Left lung (tissue), 10 donors: ENCODE results near the gene RGS11. TPM values are rescaled to one million over a fixed set of nuclear protein-coding genes. Genes with fewer than 3 reads are reported as not detected.

Source experiments
- ATAC-seq: fragments of 200-7000 bp; cut with Tn5 transposase; one replicate; pipeline ENCODE4 v1.9.1; 2020; ENCODE audit warnings: moderate library complexity
- DNase-seq, 4 donors: peaks; one replicate each; pipeline ENCODE4 v3.0.0-alpha.2; 2013 to 2020
- H3K27ac ChIP-seq, 2 donors: fragments of 200-600 bp; sonication (generic) in 1 of 2; one replicate each; pipeline versions ENCODE4 v1.5.0 to v1.8.0; 2020 to 2021
- H3K27me3 ChIP-seq, 2 donors: fragments of 200-600 bp; sonication (generic) in 1 of 2; one replicate each; pipeline versions ENCODE4 v1.5.0 to v1.8.0; 2020 to 2021
- H3K36me3 ChIP-seq, 2 donors: fragments of 200-600 bp; sonication (generic) in 1 of 2; one replicate each; pipeline versions ENCODE4 v1.5.0 to v1.8.0; 2020 to 2021
- H3K4me1 ChIP-seq, 2 donors: fragments of 200-600 bp; one replicate each; pipeline ENCODE4 v1.8.0; 2021
- H3K4me3 ChIP-seq, 2 donors: fragments of 200-600 bp; sonication (generic) in 1 of 2; one replicate each; pipeline versions ENCODE4 v1.5.0 to v1.8.0; 2020 to 2021; ENCODE audit warnings: mild to moderate bottlenecking in 1 of 2
- H3K9me3 ChIP-seq, 2 donors: fragments of 200-600 bp; sonication (generic) in 1 of 2; one replicate each; pipeline versions ENCODE4 v1.5.0 to v1.8.0; 2020 to 2021
- intact Hi-C, 2 donors: fragments of 100-400 bp; cut with DNase I; formaldehyde crosslinking; loops; one replicate each; pipeline versions ENCODE4 v1.11.2 to v1.14.2; 2022
- polyA plus RNA-seq, 6 donors: library from polyadenylated mRNA; unstranded; fragments of 120-200 nt; gene quantifications; one replicate each; pipeline ENCODE4 v1.2.1, GENCODE V29; 2013; ENCODE audit not compliant: insufficient read length in 6 of 6
- total RNA-seq, 2 donors: library from RNA; stranded (reverse); fragmentation: NEBNext Ultra II Directional; extraction: Animal tissue kit (Norgen Biotek cat#: 25700); gene quantifications; one replicate each; pipeline ENCODE4 v1.2.1, GENCODE V29; 2021
- TF ChIP-seq, protein P1 (sequence below), 2 donors: fragments of 200-600 bp; sonication (generic) in 1 of 2; IDR thresholded peaks; one replicate each; pipeline versions ENCODE4 v1.5.0 to v1.8.0; 2021; ENCODE audit warnings: antibody characterized with exemption in 2 of 2
- donor health status: DM: no; HTN: yes; CAD: no.
- donor health status: DM: no; HTN: no; CAD: no.

RGS11 gene
- total and polyA plus RNA-seq, 8 donors: 1.8 to 8.3 (median 4.1) TPM

DNA sequence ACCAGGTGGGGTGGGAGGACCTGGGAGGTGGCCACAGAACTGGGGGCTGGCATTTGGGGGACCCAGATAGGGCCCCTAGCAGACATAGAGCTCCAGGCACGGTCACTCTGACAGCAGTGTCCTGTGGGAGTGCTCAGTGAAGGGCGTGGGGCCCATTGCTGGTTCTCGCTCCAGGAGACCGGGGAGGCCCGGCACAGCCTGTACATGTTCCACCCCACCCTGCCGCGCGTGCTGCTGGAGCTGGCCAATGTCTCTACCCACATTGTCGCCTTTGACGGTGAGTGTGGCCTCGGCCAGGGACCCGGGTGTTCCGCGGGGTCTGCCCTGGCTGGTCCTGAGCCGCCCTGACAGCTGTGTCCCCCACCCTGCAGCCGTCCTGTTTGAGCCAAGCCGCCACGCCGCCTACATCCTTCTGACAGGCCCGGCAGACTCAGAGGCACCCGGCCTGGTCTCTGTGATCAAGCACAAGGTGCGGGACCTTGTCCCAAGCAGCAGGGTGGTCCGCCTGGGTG, 11.2 kb downstream of the RGS11 start:
- no peak for ATAC-seq
- no peaks in the 10 kb centered on the region for H3K27me3 ChIP-seq

DNA sequence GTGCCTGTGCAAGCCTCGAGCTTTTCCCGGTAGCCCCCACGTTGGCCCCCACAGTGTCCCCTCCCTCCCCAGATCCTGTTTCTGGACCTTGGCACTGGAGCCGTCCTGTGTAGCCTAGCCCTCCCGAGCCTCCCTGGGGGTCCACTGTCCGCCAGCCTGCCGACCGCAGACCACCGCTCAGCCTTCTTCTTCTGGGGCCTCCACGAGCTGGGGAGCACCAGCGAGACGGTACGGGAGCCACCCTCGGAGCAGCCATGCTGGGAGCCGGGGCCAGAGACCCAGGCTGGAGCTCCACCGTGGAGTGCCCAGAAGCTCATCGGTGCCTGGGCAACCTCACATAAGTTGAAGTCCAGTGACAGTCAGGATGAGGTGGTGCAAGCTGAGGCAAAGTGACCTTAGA, 11.8 kb downstream of the RGS11 start:
- intact Hi-C loops: no loop called here
- Histone ChIP-seq H3K36me3 (peaks cover 0 to 66% of the 10 kb centered on the region in 2 donors), H3K27ac (no peak overlapping the region), H3K4me1 (no peaks in the 10 kb centered on the region), H3K27me3 (no peaks in the 10 kb centered on the region), H3K9me3 (no peaks in the 10 kb centered on the region), H3K4me3 (no peak overlapping the region)
- TF ChIP-seq, protein P1, sequence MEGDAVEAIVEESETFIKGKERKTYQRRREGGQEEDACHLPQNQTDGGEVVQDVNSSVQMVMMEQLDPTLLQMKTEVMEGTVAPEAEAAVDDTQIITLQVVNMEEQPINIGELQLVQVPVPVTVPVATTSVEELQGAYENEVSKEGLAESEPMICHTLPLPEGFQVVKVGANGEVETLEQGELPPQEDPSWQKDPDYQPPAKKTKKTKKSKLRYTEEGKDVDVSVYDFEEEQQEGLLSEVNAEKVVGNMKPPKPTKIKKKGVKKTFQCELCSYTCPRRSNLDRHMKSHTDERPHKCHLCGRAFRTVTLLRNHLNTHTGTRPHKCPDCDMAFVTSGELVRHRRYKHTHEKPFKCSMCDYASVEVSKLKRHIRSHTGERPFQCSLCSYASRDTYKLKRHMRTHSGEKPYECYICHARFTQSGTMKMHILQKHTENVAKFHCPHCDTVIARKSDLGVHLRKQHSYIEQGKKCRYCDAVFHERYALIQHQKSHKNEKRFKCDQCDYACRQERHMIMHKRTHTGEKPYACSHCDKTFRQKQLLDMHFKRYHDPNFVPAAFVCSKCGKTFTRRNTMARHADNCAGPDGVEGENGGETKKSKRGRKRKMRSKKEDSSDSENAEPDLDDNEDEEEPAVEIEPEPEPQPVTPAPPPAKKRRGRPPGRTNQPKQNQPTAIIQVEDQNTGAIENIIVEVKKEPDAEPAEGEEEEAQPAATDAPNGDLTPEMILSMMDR (IDR thresholded peaks at IDR 0.05): no peak
- DNase-seq (no peak), ATAC-seq (no peak)

More for the DNA sequence above, 11.2 kb downstream of the RGS11 start:
- Histone ChIP-seq H3K4me1 (no peaks in the 10 kb centered on the region), H3K27ac (no peak overlapping the region), H3K4me3 (no peak overlapping the region), H3K36me3 (peaks cover 0 to 60% of the 10 kb centered on the region in 2 donors), H3K9me3 (no peaks in the 10 kb centered on the region)
- intact Hi-C loops: no loop called here
- TF ChIP-seq, protein P1 (IDR thresholded peaks at IDR 0.05): no peak
- DNase-seq: no peak

DNA sequence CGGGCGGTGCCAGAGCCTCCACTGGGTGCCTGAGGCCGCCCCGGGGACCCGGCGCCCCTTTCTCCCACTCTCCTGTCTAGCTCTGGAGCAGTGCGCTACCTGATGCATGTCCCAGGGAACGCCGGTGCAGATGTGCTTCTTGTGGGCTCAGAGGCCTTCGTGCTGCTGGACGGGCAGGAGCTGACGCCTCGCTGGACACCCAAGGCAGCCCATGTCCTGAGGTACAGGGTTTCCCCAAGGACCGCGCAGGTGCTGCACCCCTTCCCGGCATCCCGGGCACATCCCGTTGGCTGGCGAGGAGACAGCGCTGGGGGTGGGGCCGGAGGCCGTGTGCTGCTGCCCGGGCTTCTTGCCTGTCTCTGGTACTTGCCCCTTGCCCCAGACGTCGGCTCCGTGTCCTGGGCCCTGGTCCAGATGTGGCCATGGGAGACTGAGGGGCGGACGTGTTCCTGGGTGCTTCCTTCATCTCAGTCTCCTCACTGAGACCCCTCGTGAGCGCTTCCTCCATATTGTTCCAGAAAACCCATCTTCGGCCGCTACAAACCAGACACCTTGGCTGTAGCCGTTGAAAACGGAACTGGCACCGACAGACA, 12.5 kb downstream of the RGS11 start:
- ATAC-seq (no peak), DNase-seq (no peak)
- intact Hi-C loops: no loop called here
- Histone ChIP-seq H3K27ac (no peak overlapping the region), H3K4me1 (no peaks in the 10 kb centered on the region), H3K4me3 (no peak overlapping the region), H3K9me3 (no peaks in the 10 kb centered on the region), H3K36me3 (peaks cover 0 to 66% of the 10 kb centered on the region in 2 donors), H3K27me3 (no peaks in the 10 kb centered on the region)
- TF ChIP-seq, protein P1 (IDR thresholded peaks at IDR 0.05): no peak

DNA sequence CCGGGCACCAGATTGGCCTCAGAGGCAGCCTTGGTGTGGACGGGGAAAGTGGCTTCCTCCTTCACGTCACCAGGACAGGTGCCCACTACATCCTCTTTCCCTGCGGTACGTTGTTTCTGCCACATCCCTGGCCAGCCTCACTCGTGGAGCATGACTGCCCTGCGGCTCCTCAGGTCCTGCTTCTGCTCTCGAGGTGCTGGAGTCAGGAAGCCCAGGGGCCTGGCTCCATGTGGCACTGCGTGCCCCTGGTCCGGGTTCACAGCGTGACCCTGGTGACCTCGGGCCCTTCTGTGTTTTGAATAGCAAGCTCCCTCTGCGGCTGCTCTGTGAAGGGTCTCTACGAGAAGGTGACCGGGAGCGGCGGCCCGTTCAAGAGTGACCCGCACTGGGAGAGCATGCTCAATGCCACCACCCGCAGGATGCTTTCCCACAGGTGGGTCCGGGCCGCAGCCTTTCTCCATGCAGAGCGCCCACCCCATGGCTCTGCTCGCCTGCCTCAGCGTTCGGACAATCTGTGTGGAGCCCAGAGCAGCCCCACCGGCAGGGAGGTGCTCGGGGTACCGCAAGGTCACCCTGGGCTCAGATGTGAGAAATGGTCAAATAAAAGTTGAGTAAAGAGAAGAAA, 13.5 kb downstream of the RGS11 start:
- no peak overlapping the region for H3K4me3 ChIP-seq
- TF ChIP-seq, protein P1 (IDR thresholded peaks at IDR 0.05): no peak
- ATAC-seq: no peak
- intact Hi-C loops: no loop called here
- H3K36me3 ChIP-seq: peaks cover 0 to 66% of the 10 kb centered on the region in 2 donors
- H3K9me3 ChIP-seq: no peaks in the 10 kb centered on the region
- no peak overlapping the region for H3K27ac ChIP-seq
- H3K27me3 ChIP-seq: no peaks in the 10 kb centered on the region
- DNase-seq: no peak
- no peaks in the 10 kb centered on the region for H3K4me1 ChIP-seq

DNA sequence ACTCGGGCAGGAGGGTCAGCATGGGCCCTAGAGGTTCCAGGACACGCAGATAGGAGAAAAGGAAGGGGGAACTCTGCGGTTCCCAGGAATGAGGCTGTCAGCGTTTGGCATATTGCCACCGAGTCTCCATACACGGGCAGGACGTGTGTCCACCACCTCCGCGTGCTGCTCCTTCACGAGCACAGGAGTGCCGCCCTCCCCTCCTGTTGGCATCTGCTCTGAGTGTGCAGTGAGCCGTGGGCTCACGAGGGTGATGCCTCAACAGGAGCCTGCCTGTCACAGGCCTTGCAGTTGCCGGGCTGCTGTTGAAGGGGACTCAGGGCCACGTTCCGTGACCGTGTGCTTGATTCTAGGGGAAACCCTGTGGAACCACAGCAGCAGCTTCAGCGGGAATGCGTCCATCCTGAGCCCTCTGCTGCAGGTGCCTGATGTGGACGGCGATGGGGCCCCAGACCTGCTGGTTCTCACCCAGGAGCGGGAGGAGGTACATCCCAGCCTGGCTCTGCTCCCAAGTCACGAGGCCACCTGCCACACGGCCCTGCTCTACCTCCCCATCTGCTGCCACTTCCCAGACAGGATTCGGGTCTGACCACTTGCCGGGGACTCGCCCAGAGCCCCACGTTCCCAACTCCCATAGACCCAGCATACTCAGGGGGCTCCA, 14.6 kb downstream of the RGS11 start:
- DNase-seq: no peak
- ATAC-seq: no peak
- H3K27ac ChIP-seq: no peak overlapping the region
- H3K4me1 ChIP-seq: no peaks in the 10 kb centered on the region
- peaks cover 0 to 67% of the 10 kb centered on the region in 2 donors for H3K36me3 ChIP-seq
- intact Hi-C loops: no loop called here
- no peak overlapping the region for H3K4me3 ChIP-seq
- H3K27me3 ChIP-seq: no peaks in the 10 kb centered on the region
- H3K9me3 ChIP-seq: no peaks in the 10 kb centered on the region
- TF ChIP-seq, protein P1 (IDR thresholded peaks at IDR 0.05): no peak
